ENCODE measurements around the gene STKLD1.
"Not testable (repeated sequence)": the region's sequence is repeated elsewhere in the genome, so short reads cannot be mapped to it uniquely, and the experiment has no call there.

The STKLD1 gene

DNA sequence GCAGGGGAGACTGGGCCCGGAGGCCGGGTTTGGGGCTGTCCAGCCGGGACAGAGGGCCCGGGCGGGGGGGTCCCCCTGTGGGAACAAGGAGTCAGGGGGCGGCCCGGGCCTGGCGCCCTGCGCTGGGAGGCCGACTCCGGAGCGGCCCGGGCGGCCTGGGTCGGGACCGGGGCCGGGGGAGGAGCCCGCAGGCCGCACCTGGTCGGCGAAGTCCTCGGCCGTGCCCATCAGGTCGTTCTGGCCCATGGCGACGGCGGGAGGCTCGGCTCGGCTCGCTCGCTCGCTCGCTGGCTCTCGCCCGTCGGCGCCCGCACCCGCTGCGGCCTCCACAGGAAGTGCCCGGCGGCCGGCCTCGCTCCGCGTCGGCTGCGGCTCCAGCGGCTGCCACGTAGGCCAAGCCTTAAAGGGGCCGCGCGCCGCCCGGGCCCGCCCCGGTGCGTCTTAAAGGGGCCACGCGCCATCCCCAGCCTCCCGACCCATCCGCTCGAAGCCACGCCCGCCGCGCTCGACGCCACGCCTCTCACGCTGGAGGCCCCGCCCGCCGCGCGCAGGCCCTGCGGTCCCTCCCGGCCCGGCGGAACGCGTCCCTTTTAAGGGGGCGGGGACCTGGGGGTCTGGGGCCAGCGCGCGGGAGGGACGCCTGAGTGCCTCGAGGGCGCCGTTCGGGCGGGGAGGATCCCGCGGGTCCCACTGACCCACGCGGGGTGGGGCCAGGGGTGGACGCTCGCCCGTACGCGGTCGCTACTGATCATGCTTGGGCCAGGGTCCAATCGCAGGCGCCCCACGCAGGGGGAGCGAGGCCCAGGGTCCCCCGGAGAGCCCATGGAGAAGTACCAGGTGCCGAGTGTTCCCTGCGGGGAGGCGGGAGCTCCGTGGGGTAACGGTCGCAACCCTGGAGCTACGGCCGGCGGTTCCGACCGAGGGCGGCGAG, at the start of gene STKLD1, which contains the start of gene SURF4:
STKLD1 (plus strand) TSS at position 643 of the 931 bp plus-strand sequence; CDS start at position 751, 108 bp downstream.
SURF4 (minus strand) TSS at position 337 of the 931 bp plus-strand sequence; CDS start at position 246, 91 bp downstream.
- DNase-seq (ENCODE audit: low read depth) = peak; percentile 90

DNA sequence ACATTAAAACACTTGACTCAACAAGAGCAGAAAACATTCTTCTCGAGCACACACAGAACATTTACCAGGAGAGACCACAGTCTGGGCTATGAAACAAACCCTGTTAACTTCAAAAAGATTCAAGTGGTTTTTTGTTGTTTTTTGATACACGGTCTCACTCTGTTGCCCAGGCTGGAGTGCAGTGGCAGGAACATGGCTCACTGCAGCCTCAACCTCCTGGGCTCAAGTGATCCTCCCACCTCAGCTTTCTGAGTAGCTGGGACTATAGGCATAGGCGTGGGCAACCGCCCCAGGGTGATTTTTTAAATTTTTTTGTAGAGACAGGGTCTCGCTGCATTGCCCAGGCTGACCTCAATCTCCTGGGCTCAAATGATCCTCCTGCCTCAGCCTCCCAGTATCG, 49.1 kb upstream of the STKLD1 start:
- DNase-seq (ENCODE audit: low read depth) = not testable (repeated sequence)

DNA sequence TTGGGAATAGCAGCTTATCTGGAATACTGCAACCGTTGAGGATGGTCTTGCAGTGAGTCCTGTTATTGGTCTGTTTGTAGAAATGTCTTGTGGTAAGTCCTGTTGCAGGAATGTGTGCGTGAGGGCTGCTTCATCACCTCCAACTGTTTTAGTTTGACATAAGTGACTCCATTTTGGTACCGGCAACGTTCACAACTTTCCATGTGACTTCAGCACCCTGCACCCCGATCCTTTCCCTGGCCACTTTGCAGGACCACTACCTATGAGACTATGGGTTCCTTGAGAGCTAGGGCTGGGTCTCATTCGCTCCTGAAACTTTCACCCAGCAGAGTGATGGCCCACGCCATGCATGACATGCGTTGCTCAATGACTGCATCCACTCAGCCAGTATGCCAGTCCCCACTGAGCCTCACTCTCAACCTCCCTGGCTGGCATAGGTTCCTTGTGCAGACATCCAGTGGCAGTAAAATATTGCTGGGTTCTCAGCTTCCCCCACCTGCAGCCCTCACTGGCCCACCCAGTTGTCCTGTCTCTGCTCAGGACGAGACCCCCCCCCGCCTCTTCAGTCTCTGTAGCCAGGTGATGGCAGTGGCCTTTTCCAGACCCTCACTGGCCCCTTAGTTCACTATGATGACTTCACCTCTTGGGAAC, 48.2 kb upstream of the STKLD1 start:
- DNase-seq (ENCODE audit: low read depth) = no peak

GRCh38 chr9:133329306-133330156, 46.6 kb upstream of the STKLD1 start:
- DNase-seq (ENCODE audit: low read depth) = not testable (repeated sequence)

- no peak for DNase-seq (ENCODE audit: low read depth)
Observed at GRCh38 chr9:133331221-133331620, 44.9 kb upstream of the STKLD1 start.

DNA sequence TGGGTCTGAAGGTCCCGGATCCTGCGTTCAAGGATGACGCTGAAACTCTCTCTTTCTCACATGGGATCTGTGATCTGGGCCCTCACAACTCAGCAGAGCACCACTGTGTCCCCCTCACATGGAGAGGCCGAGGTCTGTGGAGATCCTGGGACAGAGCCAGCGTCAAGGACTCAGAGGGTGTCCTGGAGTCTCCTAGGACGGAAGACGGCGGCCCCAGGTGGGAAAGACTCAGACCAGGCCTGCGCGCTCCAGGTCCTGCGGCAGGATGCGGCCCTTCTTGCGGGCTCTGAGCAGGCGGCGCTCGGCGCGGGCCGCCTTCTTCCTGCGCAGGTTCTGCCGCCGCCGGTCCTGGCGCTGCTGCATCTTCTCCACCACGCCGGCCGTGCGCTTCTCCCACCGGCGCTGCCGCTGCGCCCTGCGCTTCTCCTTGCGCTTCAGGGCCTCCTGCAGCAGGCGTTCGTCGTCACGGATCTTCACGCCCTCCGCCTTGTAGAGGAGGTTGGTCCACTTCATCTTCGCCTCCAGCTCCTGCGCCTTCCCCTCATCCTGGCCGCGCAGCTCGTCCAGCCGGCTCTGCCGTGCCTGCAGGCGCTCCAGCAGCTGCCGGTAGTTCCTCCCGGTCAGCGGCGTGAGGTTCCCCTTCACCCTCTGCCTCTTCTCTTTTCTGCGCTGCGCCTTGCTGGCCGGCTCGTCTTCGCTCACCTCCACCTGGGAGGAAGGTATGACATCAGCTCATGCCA, 44.4 kb upstream of the STKLD1 start:
- no peak for DNase-seq (ENCODE audit: low read depth)

DNA sequence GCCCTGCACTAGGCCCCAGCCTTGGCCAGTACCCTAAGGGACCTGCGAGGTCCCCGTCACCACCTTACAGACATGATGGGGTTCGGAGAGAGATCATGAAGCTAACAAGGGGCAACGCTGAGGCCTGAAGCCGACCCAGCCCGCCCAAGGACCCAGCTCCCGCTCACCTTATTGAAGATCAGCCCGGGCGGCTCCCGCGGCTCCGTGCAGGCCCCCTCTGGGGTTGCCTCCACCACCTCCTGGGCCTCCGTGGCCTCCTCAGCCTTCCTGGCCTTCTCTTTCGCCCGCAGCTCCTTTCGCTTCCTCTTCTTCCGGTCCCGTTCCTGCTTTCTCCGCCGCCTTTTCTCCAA, 43.8 kb upstream of the STKLD1 start:
- DNase-seq (ENCODE audit: low read depth) = no peak

DNA sequence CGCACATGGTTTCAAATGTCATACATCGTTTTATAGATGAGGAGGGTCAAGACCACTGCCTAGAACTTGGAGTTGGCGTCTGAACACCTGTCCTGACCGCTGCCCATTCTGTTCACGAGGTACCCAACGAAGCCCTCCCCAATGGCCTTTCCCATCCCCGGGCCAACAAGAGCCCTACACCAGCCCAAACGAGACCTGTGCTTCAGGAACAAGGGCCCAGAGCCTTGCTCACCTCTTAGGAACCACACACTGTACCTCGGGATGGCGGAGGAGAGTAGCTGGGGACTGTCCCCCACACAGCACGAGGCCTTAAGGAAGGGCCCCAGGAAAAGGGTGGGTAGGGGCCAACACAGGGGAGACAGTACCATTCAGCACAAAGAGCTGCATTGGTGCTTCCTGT, 43.2 kb upstream of the STKLD1 start:
- no peak for DNase-seq (ENCODE audit: low read depth)

DNA sequence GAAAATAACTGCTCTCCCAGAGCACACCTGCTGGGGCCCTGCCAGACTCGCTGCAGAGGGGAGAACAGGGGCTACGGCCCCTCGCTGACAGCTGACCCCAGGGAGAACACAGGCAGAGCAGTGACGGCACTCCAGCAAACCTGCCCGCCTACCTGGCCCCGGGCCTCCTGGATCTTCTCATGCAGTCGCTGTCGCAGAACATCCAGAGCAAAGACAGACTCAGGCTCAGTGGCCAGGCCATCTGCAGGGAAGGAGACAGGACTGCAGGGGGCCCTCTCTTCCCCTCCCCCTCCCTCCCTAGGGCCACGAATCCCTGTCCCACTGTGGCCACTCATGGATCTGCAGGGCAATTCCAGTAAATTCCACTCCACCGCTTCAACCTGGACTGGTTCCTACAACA, 42.6 kb upstream of the STKLD1 start:
- DNase-seq (ENCODE audit: low read depth) = no peak

- no peak for DNase-seq (ENCODE audit: low read depth)
Observed at GRCh38 chr9:133334161-133334560, 42.0 kb upstream of the STKLD1 start.

- not testable (repeated sequence) for DNase-seq (ENCODE audit: low read depth)
Observed at GRCh38 chr9:133334888-133335287, 41.3 kb upstream of the STKLD1 start.

DNA sequence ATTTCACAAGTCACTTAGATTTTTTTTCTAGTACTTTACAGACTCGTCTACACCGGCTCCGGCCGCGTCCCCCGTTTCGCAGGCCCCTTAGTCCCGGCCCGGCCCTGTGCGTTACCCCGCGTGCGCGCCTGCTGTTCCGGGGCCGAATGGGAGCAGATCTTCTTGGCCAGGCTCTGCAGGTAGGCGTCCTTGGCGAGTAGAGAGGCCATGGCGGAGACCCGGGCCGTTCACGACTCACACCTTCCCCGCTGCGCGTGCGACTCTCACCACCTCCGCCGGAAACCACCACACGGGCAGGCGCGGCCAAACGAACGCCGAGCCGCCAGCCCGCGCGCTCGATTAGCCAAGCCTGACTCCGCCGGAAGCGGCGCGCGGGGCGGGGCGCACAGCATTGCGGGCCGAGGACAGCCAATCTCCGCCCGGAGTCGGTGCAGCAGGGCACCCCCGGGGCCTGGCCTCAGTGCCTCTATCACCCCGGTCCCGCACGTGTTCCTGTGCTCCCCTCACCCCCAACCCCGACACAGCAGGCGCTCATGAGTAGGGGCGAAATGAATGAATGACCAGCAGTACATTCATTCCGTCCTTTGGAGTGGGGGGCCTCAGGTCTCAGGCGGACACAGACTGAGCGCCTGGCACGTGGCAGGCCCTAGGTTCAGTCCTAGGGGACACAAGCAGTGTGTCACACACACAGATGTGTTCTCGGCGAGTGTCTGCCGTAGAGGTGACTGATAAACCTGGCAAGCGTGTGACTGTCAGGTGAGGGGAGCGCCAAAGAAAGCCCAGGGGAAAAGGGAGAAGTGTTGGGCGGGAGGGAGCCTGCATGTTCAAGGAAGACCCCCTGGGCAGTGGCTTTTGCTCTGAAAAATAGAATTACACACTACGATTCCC, 40.0 kb upstream of the STKLD1 start, which contains the start of gene SURF6:
SURF6 (minus strand) TSS at position 265 of the 888 bp plus-strand sequence; CDS start at position 209, 56 bp downstream.
- peak; percentile 87 for DNase-seq (ENCODE audit: low read depth)

GRCh38 chr9:133339641-133340040, 36.5 kb upstream of the STKLD1 start:
- DNase-seq (ENCODE audit: low read depth) = no peak

DNA sequence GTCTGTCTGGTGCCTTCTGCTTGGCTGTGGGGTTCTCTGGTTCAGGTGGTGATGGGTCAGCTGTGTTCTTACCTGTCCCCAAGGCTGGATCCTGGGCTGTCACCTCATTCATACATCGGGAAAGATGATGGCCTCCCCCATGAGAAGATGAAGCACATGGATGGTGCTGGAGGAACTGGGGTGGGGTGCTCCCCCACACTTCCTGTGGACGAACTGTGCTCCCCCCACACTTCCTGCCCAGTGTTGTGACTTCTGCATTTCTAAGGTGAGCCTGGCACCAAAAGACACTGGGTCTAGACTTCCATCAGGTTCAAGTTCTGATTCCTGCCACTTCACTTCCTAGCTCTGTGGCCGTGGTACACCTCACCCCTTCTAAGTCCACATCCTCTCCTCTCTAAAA, 35.9 kb upstream of the STKLD1 start:
- no peak for DNase-seq (ENCODE audit: low read depth)

DNA sequence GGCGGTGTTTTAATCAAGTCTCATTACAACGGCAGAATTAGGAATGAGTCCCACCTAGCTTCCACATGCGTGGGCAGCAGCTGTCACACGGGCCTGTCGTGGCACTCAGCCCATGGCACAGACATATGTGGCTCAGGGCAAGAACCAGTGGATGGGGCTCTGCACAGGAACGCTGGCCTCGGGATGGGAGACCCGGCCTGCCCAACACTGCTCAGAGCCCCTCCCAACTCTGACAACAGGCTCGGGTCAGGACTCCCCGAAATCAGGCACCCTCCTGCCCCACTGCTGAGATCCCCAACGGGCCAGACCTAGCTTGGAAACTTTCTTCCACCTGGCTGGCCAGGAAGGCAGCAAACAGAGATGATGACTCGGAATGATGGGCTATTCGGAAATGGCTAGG, 35.2 kb upstream of the STKLD1 start:
- no peak for DNase-seq (ENCODE audit: low read depth)

- no peak for DNase-seq (ENCODE audit: low read depth)
Observed at GRCh38 chr9:133341369-133342068, 34.6 kb upstream of the STKLD1 start.

- no peak for DNase-seq (ENCODE audit: low read depth)
Observed at GRCh38 chr9:133342069-133342406, 34.1 kb upstream of the STKLD1 start.

DNA sequence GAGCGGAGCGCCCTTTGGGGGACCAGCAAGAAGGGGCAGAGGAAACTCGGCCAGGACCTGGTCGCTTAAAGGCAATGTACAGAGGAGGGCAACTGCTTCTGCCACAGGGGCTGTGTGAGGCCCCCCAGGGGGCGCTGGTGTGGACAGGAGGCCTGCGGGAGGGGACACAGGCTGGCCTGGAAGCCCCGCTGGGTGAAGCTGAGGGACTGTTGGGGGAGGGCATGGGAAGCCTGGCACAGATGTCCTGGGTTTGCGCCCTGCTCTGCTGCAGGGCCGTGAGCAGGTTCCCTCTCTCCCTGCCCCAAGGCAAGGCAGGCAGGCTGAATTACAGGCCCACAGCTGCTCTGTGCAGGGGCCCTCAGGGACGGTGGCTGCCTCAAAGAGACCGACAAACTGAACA, 33.6 kb upstream of the STKLD1 start:
- DNase-seq (ENCODE audit: low read depth) = no peak

- no peak for DNase-seq (ENCODE audit: low read depth)
Observed at GRCh38 chr9:133344071-133344470, 32.1 kb upstream of the STKLD1 start.

GRCh38 chr9:133344979-133345378, 31.2 kb upstream of the STKLD1 start:
- no peak for DNase-seq (ENCODE audit: low read depth)
